Stimulated activated effector memory CD8-positive, alpha-beta T cell treated with anti-CD3 and anti-CD28 coated beads, Interleukin-12 subunit alpha, Interleukin-12 subunit beta, amount 100 ng/mL, for 72 hours (primary cell): ENCODE results near the gene DHX15.

ENCODE experiments used
- ATAC-seq: fragments of 150-1000 bp; cut with Tn5 transposase; 2 replicates; pipeline ENCODE4 v1.10.0; 2021
- DNase-seq, 2 donors: peaks; one replicate each; pipeline ENCODE4 v3.0.0; 2021 to 2022; ENCODE audit warnings: low spot score in 2 of 2
- H3K27ac Mint-ChIP-seq: one replicate; pipeline ENCODE4 v1.8.0; 2022; ENCODE audit warnings: mild to moderate bottlenecking, mixed read lengths
- H3K36me3 Mint-ChIP-seq: one replicate; pipeline ENCODE4 v1.8.0; 2022; ENCODE audit warnings: mild to moderate bottlenecking, mixed read lengths
- H3K4me1 Mint-ChIP-seq: one replicate; pipeline ENCODE4 v1.8.0; 2022; ENCODE audit warnings: mixed read lengths
- H3K4me3 Mint-ChIP-seq: one replicate; pipeline ENCODE4 v1.8.0; 2022; ENCODE audit warnings: mild to moderate bottlenecking, mixed read lengths
- H3K9me3 Mint-ChIP-seq: one replicate; pipeline ENCODE4 v1.8.0; 2022; ENCODE audit warnings: mixed read lengths

The DHX15 gene

GRCh38 chr4:24565054-24565453 is 19.3 kb downstream of the DHX15 start:
- ATAC-seq (no peak), DNase-seq (no peak)
- Mint-ChIP-seq H3K9me3 (peaks cover 2% of the 10 kb centered on the region), H3K4me3 (no peak overlapping the region), H3K27ac (no peak overlapping the region), H3K4me1 (peaks cover 74% of the 10 kb centered on the region), H3K36me3 (peaks cover 100% of the 10 kb centered on the region)

- DNase-seq (no peak), ATAC-seq (no peak)
- Mint-ChIP-seq H3K36me3 (peaks cover 99% of the 10 kb centered on the region), H3K4me3 (no peak overlapping the region), H3K4me1 (peaks cover 68% of the 10 kb centered on the region), H3K27ac (no peak overlapping the region), H3K9me3 (peaks cover 2% of the 10 kb centered on the region)
Measured at GRCh38 chr4:24564488-24564887, 19.9 kb downstream of the DHX15 start.

- Mint-ChIP-seq H3K36me3 (peaks cover 99% of the 10 kb centered on the region), H3K27ac (no peak overlapping the region), H3K4me3 (no peak overlapping the region), H3K4me1 (peaks cover 75% of the 10 kb centered on the region), H3K9me3 (peaks cover 2% of the 10 kb centered on the region)
- DNase-seq (no peak), ATAC-seq (no peak)
Measured at GRCh38 chr4:24561438-24562139, 22.8 kb downstream of the DHX15 start.

- Mint-ChIP-seq H3K4me1 (peaks cover 76% of the 10 kb centered on the region), H3K27ac (no peak overlapping the region), H3K9me3 (peaks cover 2% of the 10 kb centered on the region), H3K4me3 (no peak overlapping the region), H3K36me3 (peaks cover 99% of the 10 kb centered on the region)
- no peak for ATAC-seq
- DNase-seq, result no peak
Measured at GRCh38 chr4:24560868-24561368, 23.4 kb downstream of the DHX15 start.

GRCh38 chr4:24559889-24560288 is 24.5 kb downstream of the DHX15 start:
- peaks cover 99% of the 10 kb centered on the region for H3K36me3 Mint-ChIP-seq
- DNase-seq, result no peak
- no peak overlapping the region for H3K4me3 Mint-ChIP-seq
- no peak overlapping the region for H3K27ac Mint-ChIP-seq
- H3K9me3 Mint-ChIP-seq, result peaks cover 2% of the 10 kb centered on the region
- peaks cover 72% of the 10 kb centered on the region for H3K4me1 Mint-ChIP-seq
- ATAC-seq, result no peak

GRCh38 chr4:24559032-24559821 is 25.1 kb downstream of the DHX15 start:
- peaks cover 65% of the 10 kb centered on the region for H3K4me1 Mint-ChIP-seq
- DNase-seq (no peak), ATAC-seq (no peak)
- peaks cover 99% of the 10 kb centered on the region for H3K36me3 Mint-ChIP-seq
- peaks cover 2% of the 10 kb centered on the region for H3K9me3 Mint-ChIP-seq
- no peak overlapping the region for H3K27ac Mint-ChIP-seq
- H3K4me3 Mint-ChIP-seq, result no peak overlapping the region

- H3K4me3 Mint-ChIP-seq, result no peak overlapping the region
- DNase-seq (no peak), ATAC-seq (no peak)
Measured at GRCh38 chr4:24557026-24558025, 27.0 kb downstream of the DHX15 start.

GRCh38 chr4:24551492-24552289 is 32.7 kb downstream of the DHX15 start:
- DNase-seq (no peak), ATAC-seq (no peak)
- H3K27ac Mint-ChIP-seq, result no peak overlapping the region
- H3K9me3 Mint-ChIP-seq, result no peaks in the 10 kb centered on the region
- H3K4me1 Mint-ChIP-seq, result peaks cover 28% of the 10 kb centered on the region
- H3K4me3 Mint-ChIP-seq, result no peak overlapping the region
- peaks cover 100% of the 10 kb centered on the region for H3K36me3 Mint-ChIP-seq

More at GRCh38 chr4:24557026-24558025, 27.0 kb downstream of the DHX15 start:
- H3K36me3 Mint-ChIP-seq, result peaks cover 99% of the 10 kb centered on the region
- H3K27ac Mint-ChIP-seq, result peak overlapping the region; percentile 1
- H3K4me1 Mint-ChIP-seq, result peaks cover 51% of the 10 kb centered on the region
- H3K9me3 Mint-ChIP-seq, result peaks cover 2% of the 10 kb centered on the region

GRCh38 chr4:24550441-24551175 is 33.7 kb downstream of the DHX15 start:
- no peaks in the 10 kb centered on the region for H3K9me3 Mint-ChIP-seq
- peaks cover 99% of the 10 kb centered on the region for H3K36me3 Mint-ChIP-seq
- no peak for DNase-seq
- peaks cover 17% of the 10 kb centered on the region for H3K4me1 Mint-ChIP-seq
- no peak for ATAC-seq
- H3K4me3 Mint-ChIP-seq, result no peak overlapping the region
- H3K27ac Mint-ChIP-seq, result no peak overlapping the region

GRCh38 chr4:24547979-24548378 is 36.4 kb downstream of the DHX15 start:
- no peak for DNase-seq
- ATAC-seq, result no peak
- H3K9me3 Mint-ChIP-seq, result no peaks in the 10 kb centered on the region
- H3K27ac Mint-ChIP-seq, result no peak overlapping the region
- peaks cover 19% of the 10 kb centered on the region for H3K4me1 Mint-ChIP-seq
- H3K4me3 Mint-ChIP-seq, result no peak overlapping the region
- H3K36me3 Mint-ChIP-seq, result peaks cover 99% of the 10 kb centered on the region

- Mint-ChIP-seq H3K4me1 (peaks cover 11% of the 10 kb centered on the region), H3K36me3 (peaks cover 99% of the 10 kb centered on the region), H3K9me3 (no peaks in the 10 kb centered on the region), H3K27ac (no peak overlapping the region), H3K4me3 (no peak overlapping the region)
- ATAC-seq (no peak), DNase-seq (no peak)
Measured at GRCh38 chr4:24544208-24544988, 40.0 kb downstream of the DHX15 start.

- no peak for ATAC-seq
- H3K27ac Mint-ChIP-seq, result no peak overlapping the region
- DNase-seq, result no peak
- peaks cover 4% of the 10 kb centered on the region for H3K4me1 Mint-ChIP-seq
- no peaks in the 10 kb centered on the region for H3K9me3 Mint-ChIP-seq
- H3K36me3 Mint-ChIP-seq, result peaks cover 100% of the 10 kb centered on the region
- no peak overlapping the region for H3K4me3 Mint-ChIP-seq
Measured at GRCh38 chr4:24537025-24537424, 47.3 kb downstream of the DHX15 start.

- H3K4me3 Mint-ChIP-seq, result no peak overlapping the region
- H3K27ac Mint-ChIP-seq, result no peak overlapping the region
- H3K4me1 Mint-ChIP-seq, result peaks cover 4% of the 10 kb centered on the region
- H3K9me3 Mint-ChIP-seq, result no peaks in the 10 kb centered on the region
- H3K36me3 Mint-ChIP-seq, result peaks cover 100% of the 10 kb centered on the region
- DNase-seq (no peak), ATAC-seq (no peak)
Measured at GRCh38 chr4:24535399-24535798, 49.0 kb downstream of the DHX15 start.
